Kidney (tissue), 14 donors: Measurements from ENCODE around the gene CD99. TPM values are rescaled to one million over a fixed set of nuclear protein-coding genes. Genes with fewer than 3 reads are reported as not detected.

Source experiments
- DNase-seq, 5 donors: peaks; one replicate each; pipeline ENCODE4 v3.0.0-alpha.2; 2013 to 2020
- FAIRE-seq: peaks from 2 replicates; lab custom pipeline; 2012; peaks lifted over from hg19 to GRCh38; lab: Jason Lieb, UNC
- H3K27ac ChIP-seq, 2 donors: one replicate each; pipeline ENCODE4 v1.7.0; 2013; ENCODE audit warnings: low read depth in 2 of 2, low read length in 2 of 2, inconsistent platforms in 1 of 2
- H3K27me3 ChIP-seq: one replicate; pipeline ENCODE4 v1.7.1; 2013; ENCODE audit warnings: low read length, inconsistent platforms; ENCODE audit not compliant: control insufficient read depth, insufficient read depth
- H3K36me3 ChIP-seq, 3 donors: one replicate each; pipeline versions ENCODE4 v1.7.0 to v1.7.1; 2013; ENCODE audit warnings: low read length in 3 of 3, control low read depth in 1 of 3, inconsistent platforms in 1 of 3; ENCODE audit not compliant: insufficient read depth in 3 of 3, control insufficient read depth in 2 of 3
- H3K4me1 ChIP-seq, 3 donors: one replicate each; pipeline versions ENCODE4 v1.7.0 to v1.7.1; 2013; ENCODE audit warnings: low read length in 3 of 3, inconsistent platforms in 1 of 3, low read depth in 1 of 3; ENCODE audit not compliant: control insufficient read depth in 2 of 3, insufficient read depth in 2 of 3
- H3K4me3 ChIP-seq, 3 donors: one replicate each; pipeline versions ENCODE4 v1.7.0 to v1.8.1; 2013; ENCODE audit warnings: low read length in 3 of 3, control low read depth in 1 of 3, inconsistent platforms in 1 of 3
- H3K9ac ChIP-seq, 3 donors: one replicate each; pipeline versions ENCODE4 v1.7.0 to v1.7.1; 2013; ENCODE audit warnings: low read length in 3 of 3, control low read depth in 1 of 3, inconsistent platforms in 1 of 3
- H3K9me3 ChIP-seq, 3 donors: one replicate each; pipeline versions ENCODE4 v1.7.0 to v1.7.1; 2013; ENCODE audit warnings: low read length in 3 of 3, control low read depth in 1 of 3, inconsistent platforms in 1 of 3; ENCODE audit not compliant: control insufficient read depth in 2 of 3, insufficient read depth in 1 of 3
- intact Hi-C: fragments of 100-400 bp; cut with DNase I; formaldehyde crosslinking; loops from one replicate; pipeline ENCODE4 v1.11.1; 2022
- polyA plus RNA-seq: library from polyadenylated mRNA; stranded (reverse); fragments of 350-450 nt; fragmentation: Illumina TruSeq; extraction: RNeasy Lipid Tissue Mini Kit (QIAGEN cat#74804); gene quantifications from one replicate; pipeline ENCODE4 v1.2.3, GENCODE V29; 2014; ENCODE audit warnings: low read depth, low replicate concordance; ENCODE audit not compliant: insufficient read depth
- total RNA-seq: library from RNA; stranded (reverse); fragmentation: NEBNext Ultra II Directional; extraction: Animal tissue kit (Norgen Biotek cat#: 25700); gene quantifications from one replicate; pipeline ENCODE4 v1.2.1, GENCODE V29; 2021
- TF ChIP-seq, protein P1 (sequence below): IDR thresholded peaks from 3 replicates; pipeline ENCODE4 v1.5.1; 2012; ENCODE audit warnings: mild to moderate bottlenecking, moderate library complexity, borderline replicate concordance; ENCODE audit not compliant: insufficient read depth; ENCODE audit errors: extremely low read depth
- donor health status: control.
- donor health status: control.
- donor health status: control.
- donor health status: control.
- donor health status: control.
- donor health status: DM: yes; HTN: yes; CAD: no.
- donor health status: Normal renal cell carcinoma (clear cell type).

The CD99 gene
- total and polyA plus RNA-seq, 2 donors from 2014 or later = 125 to 136 TPM

GRCh38 chrX:2703991-2704369 lies 12.9 kb downstream of the CD99 start:
- DNase-seq (no peak), FAIRE-seq (no peak)
- Histone ChIP-seq H3K27ac (no peak overlapping the region), H3K9me3 (no peaks in the 10 kb centered on the region), H3K9ac (no peak overlapping the region), H3K4me3 (no peak overlapping the region), H3K36me3 (no peaks in the 10 kb centered on the region), H3K27me3 (no peaks in the 10 kb centered on the region), H3K4me1 (peaks cover 0 to 18% (median 11%) of the 10 kb centered on the region in 3 donors)
- intact Hi-C loops = no loop called here
- TF ChIP-seq, protein P1, sequence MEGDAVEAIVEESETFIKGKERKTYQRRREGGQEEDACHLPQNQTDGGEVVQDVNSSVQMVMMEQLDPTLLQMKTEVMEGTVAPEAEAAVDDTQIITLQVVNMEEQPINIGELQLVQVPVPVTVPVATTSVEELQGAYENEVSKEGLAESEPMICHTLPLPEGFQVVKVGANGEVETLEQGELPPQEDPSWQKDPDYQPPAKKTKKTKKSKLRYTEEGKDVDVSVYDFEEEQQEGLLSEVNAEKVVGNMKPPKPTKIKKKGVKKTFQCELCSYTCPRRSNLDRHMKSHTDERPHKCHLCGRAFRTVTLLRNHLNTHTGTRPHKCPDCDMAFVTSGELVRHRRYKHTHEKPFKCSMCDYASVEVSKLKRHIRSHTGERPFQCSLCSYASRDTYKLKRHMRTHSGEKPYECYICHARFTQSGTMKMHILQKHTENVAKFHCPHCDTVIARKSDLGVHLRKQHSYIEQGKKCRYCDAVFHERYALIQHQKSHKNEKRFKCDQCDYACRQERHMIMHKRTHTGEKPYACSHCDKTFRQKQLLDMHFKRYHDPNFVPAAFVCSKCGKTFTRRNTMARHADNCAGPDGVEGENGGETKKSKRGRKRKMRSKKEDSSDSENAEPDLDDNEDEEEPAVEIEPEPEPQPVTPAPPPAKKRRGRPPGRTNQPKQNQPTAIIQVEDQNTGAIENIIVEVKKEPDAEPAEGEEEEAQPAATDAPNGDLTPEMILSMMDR = no peak

- H3K9me3 ChIP-seq = no peaks in the 10 kb centered on the region
- no peak for FAIRE-seq
- H3K27me3 ChIP-seq = no peaks in the 10 kb centered on the region
- no peak overlapping the region for H3K27ac ChIP-seq
- no peak overlapping the region for H3K9ac ChIP-seq
- peaks cover 0 to 29% (median 11%) of the 10 kb centered on the region in 3 donors for H3K4me1 ChIP-seq
- DNase-seq = peak in 2 of 5 donors; percentile 10 to 21
- intact Hi-C loops = no loop called here
- H3K36me3 ChIP-seq = peaks cover 0 to 2% (median 0%) of the 10 kb centered on the region in 3 donors
- H3K4me3 ChIP-seq = no peak overlapping the region
- TF ChIP-seq, protein P1 = no peak
These were observed 14.1 kb downstream of the CD99 start for GRCh38 chrX:2705046-2705832.

GRCh38 chrX:2707334-2707760 lies 16.3 kb downstream of the CD99 start:
- peaks cover 0 to 2% (median under 1%) of the 10 kb centered on the region in 3 donors for H3K36me3 ChIP-seq
- H3K4me1 ChIP-seq = peaks cover 0 to 29% (median 11%) of the 10 kb centered on the region in 3 donors
- peak; percentile 70 to 92 (median 82) for DNase-seq
- intact Hi-C loops = no loop called here
- TF ChIP-seq, protein P1 = no peak
- no peak overlapping the region for H3K9ac ChIP-seq
- no peak overlapping the region for H3K27ac ChIP-seq
- H3K27me3 ChIP-seq = no peaks in the 10 kb centered on the region
- no peak for FAIRE-seq
- H3K4me3 ChIP-seq = peak overlapping the region in 1 of 3 donors; percentile 15
- no peaks in the 10 kb centered on the region for H3K9me3 ChIP-seq
